Activated T-helper 2 cell treated with anti-CD3 and anti-CD28 coated beads, Interferon-gamma antibody, Interleukin-2, Interleukin-4, amounts not matched to agents 10 μg/mL and 5 μg/mL and 100 μg/mL, durations not matched to agents 14 hours and 24 hours and 36 hours (primary cell): ENCODE results near the gene PRKCA. TPM values are rescaled to one million over a fixed set of nuclear protein-coding genes. Genes with fewer than 3 reads are reported as not detected.
A peak's percentile ranks its signal among the peaks of the same experiment; 100 is the strongest.

Experiments used
- DNase-seq: peaks from one replicate; pipeline ENCODE4 v3.0.0; 2021; ENCODE audit warnings: low spot score
- H3K27ac Mint-ChIP-seq: one replicate; pipeline ENCODE4 v1.8.0; 2021; ENCODE audit warnings: mixed read lengths
- H3K27me3 Mint-ChIP-seq: one replicate; pipeline ENCODE4 v1.8.0; 2021; ENCODE audit warnings: low read depth, mixed read lengths
- H3K36me3 Mint-ChIP-seq: one replicate; pipeline ENCODE4 v1.8.0; 2021; ENCODE audit warnings: low read depth, mixed read lengths
- H3K4me1 Mint-ChIP-seq: one replicate; pipeline ENCODE4 v1.8.0; 2021; ENCODE audit warnings: low read depth, mixed read lengths
- H3K4me3 Mint-ChIP-seq: one replicate; pipeline ENCODE4 v1.8.0; 2021; ENCODE audit warnings: low read depth, mild to moderate bottlenecking, moderate library complexity, mixed read lengths
- H3K9me3 Mint-ChIP-seq: one replicate; pipeline ENCODE4 v1.8.0; 2021; ENCODE audit warnings: mixed read lengths
- intact Hi-C: fragments of 100-400 bp; cut with micrococcal nuclease; formaldehyde crosslinking; loops from one replicate; pipeline ENCODE4 v1.15.1; 2023
- total RNA-seq: library from RNA; stranded (reverse); gene quantifications from 2 replicates; pipeline ENCODE4 v1.2.3, GENCODE V29; 2022

The PRKCA gene
- total RNA-seq, 1 donor from 2014 or later: 268 TPM

GRCh38 chr17:66635386-66636045, 333.1 kb downstream of the PRKCA start:
- Mint-ChIP-seq H3K27ac (peak overlapping the region; percentile 88), H3K36me3 (peaks cover 27% of the 10 kb centered on the region), H3K27me3 (no peaks in the 10 kb centered on the region), H3K9me3 (no peaks in the 10 kb centered on the region), H3K4me1 (peaks cover 66% of the 10 kb centered on the region), H3K4me3 (peak overlapping the region; percentile 54)
- no peak for DNase-seq
- intact Hi-C loops: no loop called here

- no peak for DNase-seq
- Mint-ChIP-seq H3K4me3 (peak overlapping the region; percentile 54), H3K9me3 (no peaks in the 10 kb centered on the region), H3K27ac (peak overlapping the region; percentile 88), H3K4me1 (peaks cover 63% of the 10 kb centered on the region), H3K27me3 (no peaks in the 10 kb centered on the region), H3K36me3 (peaks cover 28% of the 10 kb centered on the region)
- intact Hi-C loops: no loop called here
Observed at GRCh38 chr17:66636111-66636510, 333.7 kb downstream of the PRKCA start.

DNA sequence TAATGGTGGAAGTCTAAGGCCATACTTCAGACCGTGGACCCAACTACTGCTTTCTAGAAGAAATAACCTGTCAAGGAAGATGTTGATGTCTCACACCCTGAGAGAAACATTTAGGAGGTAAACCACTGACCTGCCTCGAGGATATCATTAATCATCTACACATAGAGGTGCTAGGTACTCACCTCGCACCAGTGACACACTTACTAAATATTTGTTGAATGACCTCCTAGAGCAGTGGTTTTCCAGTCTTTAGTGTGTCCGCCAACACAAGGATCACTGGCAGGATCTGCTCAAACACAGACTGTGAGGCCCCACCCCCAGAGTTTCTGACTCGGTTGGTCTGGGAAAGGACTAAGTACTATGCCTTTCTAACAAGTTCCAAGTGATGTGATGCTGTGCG, 335.1 kb downstream of the PRKCA start:
- H3K4me1 Mint-ChIP-seq: peaks cover 58% of the 10 kb centered on the region
- H3K27me3 Mint-ChIP-seq: no peaks in the 10 kb centered on the region
- H3K27ac Mint-ChIP-seq: no peak overlapping the region
- intact Hi-C loops: no loop called here
- DNase-seq: no peak
- H3K36me3 Mint-ChIP-seq: peaks cover 39% of the 10 kb centered on the region
- H3K4me3 Mint-ChIP-seq: no peak overlapping the region
- no peaks in the 10 kb centered on the region for H3K9me3 Mint-ChIP-seq

GRCh38 chr17:66638707-66639479, 336.5 kb downstream of the PRKCA start:
- H3K9me3 Mint-ChIP-seq: no peaks in the 10 kb centered on the region
- H3K27ac Mint-ChIP-seq: peak overlapping the region; percentile 48
- DNase-seq: no peak
- intact Hi-C loops: no loop called here
- no peaks in the 10 kb centered on the region for H3K27me3 Mint-ChIP-seq
- H3K36me3 Mint-ChIP-seq: peaks cover 48% of the 10 kb centered on the region
- no peak overlapping the region for H3K4me3 Mint-ChIP-seq
- peaks cover 52% of the 10 kb centered on the region for H3K4me1 Mint-ChIP-seq

DNA sequence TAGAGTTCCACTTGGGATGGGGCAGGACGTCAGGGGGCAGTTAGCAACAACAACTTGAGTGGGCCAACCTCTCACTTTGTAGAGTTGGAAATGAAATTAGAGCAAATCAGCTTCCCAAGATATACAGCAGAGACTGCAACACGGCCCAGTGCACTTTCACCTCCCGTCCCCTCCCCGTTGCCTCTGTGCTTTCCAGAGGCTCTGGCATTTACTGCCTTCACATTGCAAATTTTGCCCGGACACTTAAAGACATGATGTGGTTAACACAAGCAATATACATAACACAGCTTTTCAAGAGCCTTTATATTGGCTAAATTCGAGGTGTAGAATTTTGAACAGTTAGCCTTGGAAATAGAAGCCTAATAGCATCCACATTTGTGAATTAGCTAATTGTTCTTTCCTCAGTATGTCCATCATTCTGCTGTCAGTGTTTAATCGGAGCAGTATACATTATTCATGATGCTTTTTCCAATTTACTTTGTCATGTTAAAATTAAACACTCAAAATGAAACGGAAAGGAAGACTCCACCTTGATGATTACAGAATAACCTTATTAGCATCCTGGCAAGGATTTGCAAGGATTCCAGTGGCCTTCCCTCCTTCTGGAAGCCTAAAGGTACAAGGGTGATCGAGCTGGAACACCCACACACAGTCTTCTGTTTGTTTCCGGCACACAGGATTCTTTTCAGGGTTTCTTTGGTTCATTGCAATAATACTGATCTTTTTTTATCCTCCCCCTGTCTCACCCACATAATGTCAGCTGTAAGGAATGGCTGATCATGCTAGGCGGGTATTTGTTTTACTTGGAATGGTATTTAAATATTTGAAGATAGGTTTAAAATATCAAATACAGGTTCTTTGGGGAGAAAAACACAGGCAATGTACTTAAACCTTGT, 341.6 kb downstream of the PRKCA start:
- H3K9me3 Mint-ChIP-seq: no peaks in the 10 kb centered on the region
- intact Hi-C loops: no loop called here
- H3K27me3 Mint-ChIP-seq: no peaks in the 10 kb centered on the region
- no peak overlapping the region for H3K27ac Mint-ChIP-seq
- peaks cover 15% of the 10 kb centered on the region for H3K4me1 Mint-ChIP-seq
- H3K36me3 Mint-ChIP-seq: peaks cover 60% of the 10 kb centered on the region
- no peak for DNase-seq
- no peak overlapping the region for H3K4me3 Mint-ChIP-seq

DNA sequence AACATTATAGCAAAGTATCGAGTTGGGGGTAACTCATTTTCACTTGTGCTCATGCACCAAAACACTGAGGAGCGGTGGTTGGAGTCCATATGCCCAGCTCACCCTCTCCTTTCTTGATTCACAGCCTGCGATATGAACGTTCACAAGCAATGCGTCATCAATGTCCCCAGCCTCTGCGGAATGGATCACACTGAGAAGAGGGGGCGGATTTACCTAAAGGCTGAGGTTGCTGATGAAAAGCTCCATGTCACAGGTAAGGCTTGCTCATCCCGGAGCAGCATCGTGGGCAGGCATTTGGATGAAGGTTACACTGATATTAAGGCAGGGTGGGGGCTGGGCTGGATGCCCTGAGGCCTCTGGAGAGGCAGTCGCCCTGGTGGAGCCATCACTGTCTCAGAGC, 342.8 kb downstream of the PRKCA start:
- Mint-ChIP-seq H3K36me3 (peaks cover 69% of the 10 kb centered on the region), H3K27ac (no peak overlapping the region), H3K4me1 (peaks cover 24% of the 10 kb centered on the region), H3K27me3 (no peaks in the 10 kb centered on the region), H3K9me3 (no peaks in the 10 kb centered on the region), H3K4me3 (no peak overlapping the region)
- DNase-seq: no peak
- intact Hi-C loops: no loop called here

DNA sequence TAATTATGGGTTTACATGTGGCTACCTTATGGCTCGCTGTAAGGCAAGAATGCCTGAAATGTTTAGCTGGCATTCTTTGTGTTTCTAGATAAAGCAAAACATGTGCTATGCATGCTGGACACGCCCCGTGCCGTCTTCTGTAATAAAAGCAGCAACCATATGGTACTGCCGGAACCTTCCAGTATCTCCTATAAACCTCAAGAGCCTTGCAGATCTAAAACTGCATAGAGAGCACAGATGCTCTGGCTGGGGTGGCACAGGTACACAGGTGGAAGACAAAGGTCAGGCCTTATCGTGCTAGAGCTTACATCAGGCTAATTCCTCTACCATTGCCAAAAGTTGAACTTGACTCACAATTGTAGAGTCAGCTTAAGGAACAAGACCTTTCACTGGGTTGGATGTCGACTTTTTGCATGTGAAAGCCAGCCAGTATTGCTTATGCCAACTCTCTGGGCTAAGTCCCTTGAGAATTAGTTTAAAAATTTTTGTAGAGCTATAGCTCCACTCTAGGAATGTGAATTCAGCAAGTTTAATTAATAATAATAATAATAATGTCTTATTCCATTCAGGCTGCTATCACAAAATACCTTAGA, 345.1 kb downstream of the PRKCA start:
- Mint-ChIP-seq H3K4me3 (no peak overlapping the region), H3K27ac (no peak overlapping the region), H3K9me3 (no peaks in the 10 kb centered on the region), H3K27me3 (no peaks in the 10 kb centered on the region), H3K4me1 (peaks cover 34% of the 10 kb centered on the region), H3K36me3 (peaks cover 74% of the 10 kb centered on the region)
- intact Hi-C loops: no loop called here
- DNase-seq: no peak

- no peaks in the 10 kb centered on the region for H3K27me3 Mint-ChIP-seq
- intact Hi-C loops: no loop called here
- H3K36me3 Mint-ChIP-seq: peaks cover 87% of the 10 kb centered on the region
- no peak for DNase-seq
- no peak overlapping the region for H3K4me3 Mint-ChIP-seq
- H3K4me1 Mint-ChIP-seq: peaks cover 44% of the 10 kb centered on the region
- peak overlapping the region; percentile 61 for H3K27ac Mint-ChIP-seq
- no peaks in the 10 kb centered on the region for H3K9me3 Mint-ChIP-seq
Observed at GRCh38 chr17:66649818-66650543, 347.6 kb downstream of the PRKCA start.

DNA sequence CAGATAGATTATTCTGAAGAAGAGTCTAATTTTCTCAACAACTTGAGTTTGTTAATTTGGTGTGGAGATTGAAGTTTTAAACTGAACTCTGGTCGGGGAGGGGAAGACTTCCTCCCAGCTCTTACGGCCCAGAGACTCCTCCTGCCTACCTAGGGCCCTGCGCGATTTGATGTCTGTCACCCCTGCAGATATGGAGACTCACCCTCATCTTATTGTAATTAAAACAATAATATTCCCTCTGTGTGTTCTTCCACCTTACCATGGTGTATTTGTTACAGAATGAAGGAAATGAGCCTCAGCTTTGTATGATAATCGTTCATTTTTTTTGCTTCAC, 348.1 kb downstream of the PRKCA start:
- Mint-ChIP-seq H3K27ac (peak overlapping the region; percentile 74), H3K27me3 (no peaks in the 10 kb centered on the region), H3K36me3 (peaks cover 87% of the 10 kb centered on the region), H3K4me3 (no peak overlapping the region), H3K9me3 (no peaks in the 10 kb centered on the region), H3K4me1 (peaks cover 49% of the 10 kb centered on the region)
- no peak for DNase-seq
- intact Hi-C loops: no loop called here

DNA sequence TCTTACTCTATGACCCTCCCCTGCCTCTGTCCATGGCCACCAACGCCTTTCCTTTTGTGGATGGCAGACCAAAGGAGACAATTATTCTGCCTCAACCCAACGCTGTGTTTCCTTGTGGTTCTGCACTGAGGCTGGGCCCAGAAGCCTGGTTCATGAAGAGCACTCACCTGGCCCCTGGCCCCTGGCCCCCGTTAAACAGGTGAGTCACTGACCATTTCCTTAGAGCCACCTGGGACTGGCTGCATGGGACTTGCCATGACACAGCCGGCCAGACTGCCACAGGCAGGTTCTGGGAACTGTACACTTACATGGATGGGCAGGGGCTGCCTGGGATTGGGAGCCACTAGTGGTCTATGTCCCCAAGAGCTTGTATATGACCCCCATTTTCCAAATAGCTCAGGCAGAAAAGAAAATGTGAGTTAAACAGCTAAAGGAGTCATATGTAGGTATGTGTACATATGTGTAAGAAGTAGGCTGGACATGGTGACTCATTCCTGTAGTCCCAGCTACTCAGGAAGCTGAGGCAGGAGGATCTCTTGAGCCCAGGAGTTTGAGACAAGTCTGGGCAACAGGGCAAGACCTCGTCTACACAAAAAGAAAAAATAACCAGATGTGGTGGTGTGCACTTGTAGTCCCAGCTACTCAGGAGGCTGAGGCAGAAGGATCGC, 350.6 kb downstream of the PRKCA start:
- Mint-ChIP-seq H3K27me3 (no peaks in the 10 kb centered on the region), H3K27ac (peak overlapping the region; percentile 70), H3K4me1 (peaks cover 61% of the 10 kb centered on the region), H3K4me3 (no peak overlapping the region), H3K36me3 (peaks cover 90% of the 10 kb centered on the region), H3K9me3 (peaks cover 19% of the 10 kb centered on the region)
- intact Hi-C loops: loop anchor here (1.0 kb wide), 1 partner anchor 20 kb away; no protein-coding TSS in a partner anchor
- no peak for DNase-seq

DNA sequence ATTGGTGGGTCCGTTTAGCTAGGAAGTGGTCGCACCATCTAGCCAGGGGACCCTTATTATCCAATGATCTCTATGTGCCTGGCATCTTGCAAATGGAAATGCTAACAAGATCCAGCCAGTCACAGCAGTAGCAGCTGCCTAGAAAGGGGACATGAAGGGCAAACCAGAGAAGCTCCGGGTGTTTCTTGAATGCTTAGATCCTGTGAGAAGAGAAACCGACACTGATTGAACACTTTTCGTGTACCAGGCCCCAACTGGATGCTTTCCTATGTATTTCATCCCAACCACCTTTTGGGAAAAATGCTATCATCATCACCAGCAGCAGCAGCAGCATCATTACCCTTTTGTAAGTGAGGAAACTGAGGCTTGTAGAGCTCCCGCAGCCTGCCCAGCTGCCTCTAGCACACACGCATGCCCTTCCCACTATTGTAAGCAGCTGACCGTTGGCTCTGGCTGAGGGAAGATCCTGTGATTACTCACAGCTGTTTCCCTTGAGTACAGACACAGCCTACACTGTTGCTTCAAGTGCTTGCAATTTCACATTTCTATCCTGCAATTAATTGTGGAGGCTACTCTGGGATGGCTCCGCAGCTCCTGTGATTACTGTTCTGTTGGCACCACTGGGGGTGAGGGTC, 351.8 kb downstream of the PRKCA start:
- H3K4me1 Mint-ChIP-seq: peaks cover 59% of the 10 kb centered on the region
- intact Hi-C loops: no loop called here
- no peak overlapping the region for H3K4me3 Mint-ChIP-seq
- no peak for DNase-seq
- no peaks in the 10 kb centered on the region for H3K27me3 Mint-ChIP-seq
- peaks cover 27% of the 10 kb centered on the region for H3K9me3 Mint-ChIP-seq
- H3K36me3 Mint-ChIP-seq: peaks cover 95% of the 10 kb centered on the region
- H3K27ac Mint-ChIP-seq: no peak overlapping the region
